Lower leg skin (tissue), 3 donors: ENCODE measurements around the gene POLD1.

Experiments used
- CTCF ChIP-seq, 3 donors: fragments of 450-650 bp; IDR thresholded peaks; one replicate each; pipeline ENCODE4 v1.5.1; 2016; ENCODE audit warnings: antibody characterized with exemption in 3 of 3, mild to moderate bottlenecking in 3 of 3, moderate library complexity in 2 of 3
- POLR2A ChIP-seq, 2 donors: fragments of 450-650 bp; IDR thresholded peaks; one replicate each; pipeline ENCODE4 v1.6.1; 2016 to 2017; ENCODE audit warnings: antibody characterized with exemption in 2 of 2, mild to moderate bottlenecking in 1 of 2, moderate library complexity in 1 of 2

DNA sequence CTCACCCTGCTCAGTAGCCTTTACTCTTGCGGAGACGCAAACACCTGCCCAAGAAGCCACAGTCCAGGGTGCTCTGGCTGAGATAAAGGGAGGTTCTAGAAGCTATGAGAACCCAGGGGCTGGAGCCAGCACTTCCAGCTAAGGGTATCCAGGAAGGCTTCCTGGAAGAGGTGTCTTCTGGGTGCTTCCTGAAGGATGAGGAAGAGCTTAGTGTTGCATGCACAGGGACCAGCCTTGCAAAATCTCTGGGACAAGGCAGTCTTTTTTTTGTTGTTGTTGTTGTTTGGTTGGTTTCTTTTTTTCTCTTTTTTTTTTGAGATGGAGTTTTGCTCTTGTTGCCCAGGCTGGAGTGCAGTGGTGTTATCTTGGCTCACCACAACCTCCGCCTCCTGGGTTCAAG, 69.1 kb downstream of the POLD1 start:
- TF ChIP-seq POLR2A (IDR thresholded peaks at IDR 0.05) (no peak), CTCF (IDR thresholded peaks at IDR 0.05) (no peak)
